ENCODE results near the gene CAV1. TPM values are rescaled to one million over a fixed set of nuclear protein-coding genes. Genes with fewer than 3 reads are reported as not detected.

The CAV1 gene
- total RNA-seq, 2 experiments from 2014 or later = not detected

DNA sequence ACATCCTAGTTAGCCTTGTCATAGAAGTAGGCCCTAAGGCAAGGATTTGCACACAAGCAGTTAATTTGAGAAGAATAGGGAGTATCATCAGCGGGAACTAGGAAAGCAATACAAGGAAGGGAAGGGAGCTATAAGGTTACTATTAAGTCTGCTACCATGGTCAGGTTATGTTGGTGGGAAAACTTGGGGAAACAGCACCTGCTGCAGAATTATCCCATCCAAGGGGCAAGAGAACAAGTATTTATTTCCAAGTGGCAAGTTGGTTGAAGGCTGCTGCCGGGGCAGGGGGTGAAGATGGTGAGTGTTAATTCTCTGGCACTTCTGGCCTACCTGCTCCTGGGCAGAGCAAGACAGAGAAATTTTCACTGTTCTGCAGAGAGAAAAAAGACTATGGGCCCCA lies 55.0 kb downstream of the CAV1 start:
- no peak for DNase-seq
- H3K27ac ChIP-seq (ENCODE audit: low read depth in 1 of 2, low read length in 2 of 2) = no peak overlapping the region
- peaks cover 2% of the 10 kb centered on the region for H3K4me1 ChIP-seq (ENCODE audit: insufficient read depth, low read length)
- ChIA-PET POLR2A (no interaction called here), CTCF (interaction anchor here (1.0 kb wide), 1 partner anchor 12 kb away, joined by 3 read pairs; no protein-coding TSS in a partner anchor)
- H3K36me3 Mint-ChIP-seq (ENCODE audit: low read depth) = no peaks in the 10 kb centered on the region
- no peaks in the 10 kb centered on the region for H3K27me3 ChIP-seq (ENCODE audit: control insufficient read depth in 1 of 2, insufficient read depth in 2 of 2, low read length in 2 of 2)
- intact Hi-C loops (cut with DNase I, micrococcal nuclease) = no loop called here
- no peaks in the 10 kb centered on the region for H3K36me3 ChIP-seq (ENCODE audit: insufficient read depth, low read length)
- H3K9me3 Mint-ChIP-seq = no peaks in the 10 kb centered on the region
- TF ChIP-seq, protein P1, sequence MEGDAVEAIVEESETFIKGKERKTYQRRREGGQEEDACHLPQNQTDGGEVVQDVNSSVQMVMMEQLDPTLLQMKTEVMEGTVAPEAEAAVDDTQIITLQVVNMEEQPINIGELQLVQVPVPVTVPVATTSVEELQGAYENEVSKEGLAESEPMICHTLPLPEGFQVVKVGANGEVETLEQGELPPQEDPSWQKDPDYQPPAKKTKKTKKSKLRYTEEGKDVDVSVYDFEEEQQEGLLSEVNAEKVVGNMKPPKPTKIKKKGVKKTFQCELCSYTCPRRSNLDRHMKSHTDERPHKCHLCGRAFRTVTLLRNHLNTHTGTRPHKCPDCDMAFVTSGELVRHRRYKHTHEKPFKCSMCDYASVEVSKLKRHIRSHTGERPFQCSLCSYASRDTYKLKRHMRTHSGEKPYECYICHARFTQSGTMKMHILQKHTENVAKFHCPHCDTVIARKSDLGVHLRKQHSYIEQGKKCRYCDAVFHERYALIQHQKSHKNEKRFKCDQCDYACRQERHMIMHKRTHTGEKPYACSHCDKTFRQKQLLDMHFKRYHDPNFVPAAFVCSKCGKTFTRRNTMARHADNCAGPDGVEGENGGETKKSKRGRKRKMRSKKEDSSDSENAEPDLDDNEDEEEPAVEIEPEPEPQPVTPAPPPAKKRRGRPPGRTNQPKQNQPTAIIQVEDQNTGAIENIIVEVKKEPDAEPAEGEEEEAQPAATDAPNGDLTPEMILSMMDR (IDR thresholded peaks at IDR 0.05) = no peak
- no peak overlapping the region for H3K4me3 ChIP-seq (ENCODE audit: low read length)
- peaks cover 4% of the 10 kb centered on the region for H3K4me1 Mint-ChIP-seq (ENCODE audit: low read depth)
- H3K4me3 Mint-ChIP-seq = no peak overlapping the region
- no peaks in the 10 kb centered on the region for H3K9me3 ChIP-seq (ENCODE audit: control insufficient read depth in 1 of 2, insufficient read depth in 1 of 2, low read length in 2 of 2)
- H3K27ac Mint-ChIP-seq = no peak overlapping the region
- no peaks in the 10 kb centered on the region for H3K27me3 Mint-ChIP-seq
- no peak for ATAC-seq (ENCODE audit: poor library complexity)

DNA sequence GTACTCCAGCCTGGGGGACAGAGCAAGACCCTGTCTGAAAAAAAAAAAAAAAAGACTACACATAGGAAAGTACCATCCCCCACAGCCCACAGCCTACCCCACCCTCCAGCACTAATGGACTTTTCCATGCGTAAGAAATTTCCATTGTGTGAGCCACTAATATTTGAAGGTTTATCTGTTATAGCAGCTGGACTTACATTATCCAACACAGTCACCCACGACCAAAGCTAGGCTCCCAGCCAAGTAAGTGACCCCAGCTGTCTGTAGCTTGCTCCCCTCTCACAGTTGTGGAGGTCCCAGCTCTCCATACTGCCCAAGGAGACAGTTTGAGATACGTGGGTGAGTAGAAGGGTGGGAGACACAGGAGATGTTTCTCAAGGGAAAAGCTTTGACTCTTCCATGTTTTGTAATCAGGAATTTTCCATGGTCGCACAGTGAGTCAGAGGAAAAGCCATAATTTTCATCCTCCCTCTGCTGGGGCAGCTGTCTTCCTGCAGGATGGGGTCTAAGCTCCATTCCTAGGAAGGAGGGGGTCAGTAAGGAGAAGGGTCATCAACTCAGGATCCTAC lies 57.4 kb downstream of the CAV1 start:
- Histone ChIP-seq H3K27ac (ENCODE audit: low read depth in 1 of 2, low read length in 2 of 2) (no peak overlapping the region), H3K9me3 (ENCODE audit: control insufficient read depth in 1 of 2, insufficient read depth in 1 of 2, low read length in 2 of 2) (no peaks in the 10 kb centered on the region), H3K36me3 (ENCODE audit: insufficient read depth, low read length) (no peaks in the 10 kb centered on the region), H3K4me3 (ENCODE audit: low read length) (no peak overlapping the region), H3K27me3 (ENCODE audit: control insufficient read depth in 1 of 2, insufficient read depth in 2 of 2, low read length in 2 of 2) (no peaks in the 10 kb centered on the region), H3K4me1 (ENCODE audit: insufficient read depth, low read length) (peaks cover 2% of the 10 kb centered on the region)
- ChIA-PET CTCF (interaction anchor here (1.2 kb wide), 1 partner anchor 14 kb away, joined by 3 read pairs; no protein-coding TSS in a partner anchor), POLR2A (no interaction called here)
- intact Hi-C loops (cut with DNase I, micrococcal nuclease) = no loop called here
- Mint-ChIP-seq H3K27ac (no peak overlapping the region), H3K9me3 (no peaks in the 10 kb centered on the region), H3K4me3 (no peak overlapping the region), H3K36me3 (ENCODE audit: low read depth) (no peaks in the 10 kb centered on the region), H3K4me1 (ENCODE audit: low read depth) (peaks cover 4% of the 10 kb centered on the region), H3K27me3 (no peaks in the 10 kb centered on the region)
- ATAC-seq (ENCODE audit: poor library complexity) (no peak), DNase-seq (no peak)
- TF ChIP-seq, protein P1 (IDR thresholded peaks at IDR 0.05) = no peak

DNA sequence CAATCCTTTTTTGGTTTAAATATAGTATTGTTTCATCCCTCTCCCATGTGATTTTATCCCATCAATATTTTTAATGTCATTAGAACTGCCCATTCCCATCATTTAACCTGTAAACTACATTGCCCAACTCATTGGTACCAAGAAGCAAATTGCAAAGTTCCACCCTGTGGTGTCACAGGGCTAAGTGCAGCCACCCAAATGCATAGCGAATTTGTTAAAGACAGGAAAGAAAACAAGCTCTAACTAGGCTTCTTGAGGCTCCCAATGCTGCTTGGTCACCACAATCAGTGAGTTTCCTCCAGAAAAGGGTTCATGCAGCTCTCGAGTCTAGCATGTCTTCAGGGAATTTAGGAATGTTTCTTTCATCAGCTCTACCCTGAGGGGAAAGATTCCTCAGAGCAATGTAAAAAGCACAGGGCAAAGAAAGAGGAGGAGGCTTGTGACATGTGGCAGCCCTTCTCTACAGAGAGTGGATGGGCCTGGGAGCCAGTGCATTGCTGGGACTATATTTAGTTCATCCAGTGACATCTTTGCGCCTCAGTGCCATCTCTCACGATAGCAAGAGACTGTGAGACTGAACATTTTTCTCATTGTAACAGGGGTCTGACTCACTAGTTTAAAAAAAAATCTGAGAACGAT lies 58.1 kb downstream of the CAV1 start:
- H3K4me3 Mint-ChIP-seq = no peak overlapping the region
- intact Hi-C loops (cut with DNase I, micrococcal nuclease) = no loop called here

More for the DNA sequence above, 58.1 kb downstream of the CAV1 start:
- DNase-seq (no peak), ATAC-seq (ENCODE audit: poor library complexity) (no peak)
- Mint-ChIP-seq H3K27ac (no peak overlapping the region), H3K27me3 (no peaks in the 10 kb centered on the region), H3K9me3 (no peaks in the 10 kb centered on the region), H3K36me3 (ENCODE audit: low read depth) (no peaks in the 10 kb centered on the region), H3K4me1 (ENCODE audit: low read depth) (peaks cover 4% of the 10 kb centered on the region)
- Histone ChIP-seq H3K36me3 (ENCODE audit: insufficient read depth, low read length) (no peaks in the 10 kb centered on the region), H3K27me3 (ENCODE audit: control insufficient read depth in 1 of 2, insufficient read depth in 2 of 2, low read length in 2 of 2) (no peaks in the 10 kb centered on the region), H3K9me3 (ENCODE audit: control insufficient read depth in 1 of 2, insufficient read depth in 1 of 2, low read length in 2 of 2) (no peaks in the 10 kb centered on the region), H3K27ac (ENCODE audit: low read depth in 1 of 2, low read length in 2 of 2) (no peak overlapping the region), H3K4me3 (ENCODE audit: low read length) (no peak overlapping the region), H3K4me1 (ENCODE audit: insufficient read depth, low read length) (peaks cover 2% of the 10 kb centered on the region)
- CTCF ChIA-PET = interaction anchor here (1.2 kb wide), 1 partner anchor 13 kb away, joined by 3 read pairs; no protein-coding TSS in a partner anchor
- TF ChIP-seq, protein P1 (IDR thresholded peaks at IDR 0.05) = no peak
- POLR2A ChIA-PET = no interaction called here

Measured in CD4-positive, alpha-beta T cell (primary cell).